GM20000 (cell line): ENCODE results near the gene ABCB4.
"Not testable (repeated sequence)": the region's sequence is repeated elsewhere in the genome, so short reads cannot be mapped to it uniquely, and the experiment has no call there.

Experiments
- DNase-seq: peaks from one replicate; pipeline ENCODE4 v3.0.0; 2012; ENCODE audit warnings: low spot score
- TF ChIP-seq, protein P1 (sequence below): IDR thresholded peaks from 2 replicates; pipeline ENCODE4 v1.5.1; 2012; ENCODE audit warnings: mild to moderate bottlenecking, control low read depth; ENCODE audit errors: extremely low read depth, missing control alignments

The ABCB4 gene

DNA sequence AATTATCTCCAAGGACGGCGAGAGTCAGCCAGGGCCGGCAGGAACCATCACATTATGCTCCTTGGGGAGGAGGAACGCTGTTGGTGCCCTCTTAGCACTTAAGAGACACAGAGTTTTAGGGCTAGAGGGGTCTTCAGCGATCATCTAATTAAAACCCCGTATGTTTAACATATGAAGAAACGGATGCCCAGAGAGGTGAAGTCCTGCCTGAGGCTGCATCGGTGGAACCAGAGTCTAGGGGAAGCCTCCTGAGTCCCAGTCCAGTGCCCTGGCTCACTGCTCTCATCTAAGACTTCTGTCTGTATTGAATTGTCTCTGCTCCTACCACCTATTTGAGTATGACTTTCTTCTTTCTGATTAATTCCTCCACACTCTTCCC, 688 bp upstream of the ABCB4 start:
- no peak for DNase-seq
- TF ChIP-seq, protein P1, sequence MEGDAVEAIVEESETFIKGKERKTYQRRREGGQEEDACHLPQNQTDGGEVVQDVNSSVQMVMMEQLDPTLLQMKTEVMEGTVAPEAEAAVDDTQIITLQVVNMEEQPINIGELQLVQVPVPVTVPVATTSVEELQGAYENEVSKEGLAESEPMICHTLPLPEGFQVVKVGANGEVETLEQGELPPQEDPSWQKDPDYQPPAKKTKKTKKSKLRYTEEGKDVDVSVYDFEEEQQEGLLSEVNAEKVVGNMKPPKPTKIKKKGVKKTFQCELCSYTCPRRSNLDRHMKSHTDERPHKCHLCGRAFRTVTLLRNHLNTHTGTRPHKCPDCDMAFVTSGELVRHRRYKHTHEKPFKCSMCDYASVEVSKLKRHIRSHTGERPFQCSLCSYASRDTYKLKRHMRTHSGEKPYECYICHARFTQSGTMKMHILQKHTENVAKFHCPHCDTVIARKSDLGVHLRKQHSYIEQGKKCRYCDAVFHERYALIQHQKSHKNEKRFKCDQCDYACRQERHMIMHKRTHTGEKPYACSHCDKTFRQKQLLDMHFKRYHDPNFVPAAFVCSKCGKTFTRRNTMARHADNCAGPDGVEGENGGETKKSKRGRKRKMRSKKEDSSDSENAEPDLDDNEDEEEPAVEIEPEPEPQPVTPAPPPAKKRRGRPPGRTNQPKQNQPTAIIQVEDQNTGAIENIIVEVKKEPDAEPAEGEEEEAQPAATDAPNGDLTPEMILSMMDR: no peak

DNA sequence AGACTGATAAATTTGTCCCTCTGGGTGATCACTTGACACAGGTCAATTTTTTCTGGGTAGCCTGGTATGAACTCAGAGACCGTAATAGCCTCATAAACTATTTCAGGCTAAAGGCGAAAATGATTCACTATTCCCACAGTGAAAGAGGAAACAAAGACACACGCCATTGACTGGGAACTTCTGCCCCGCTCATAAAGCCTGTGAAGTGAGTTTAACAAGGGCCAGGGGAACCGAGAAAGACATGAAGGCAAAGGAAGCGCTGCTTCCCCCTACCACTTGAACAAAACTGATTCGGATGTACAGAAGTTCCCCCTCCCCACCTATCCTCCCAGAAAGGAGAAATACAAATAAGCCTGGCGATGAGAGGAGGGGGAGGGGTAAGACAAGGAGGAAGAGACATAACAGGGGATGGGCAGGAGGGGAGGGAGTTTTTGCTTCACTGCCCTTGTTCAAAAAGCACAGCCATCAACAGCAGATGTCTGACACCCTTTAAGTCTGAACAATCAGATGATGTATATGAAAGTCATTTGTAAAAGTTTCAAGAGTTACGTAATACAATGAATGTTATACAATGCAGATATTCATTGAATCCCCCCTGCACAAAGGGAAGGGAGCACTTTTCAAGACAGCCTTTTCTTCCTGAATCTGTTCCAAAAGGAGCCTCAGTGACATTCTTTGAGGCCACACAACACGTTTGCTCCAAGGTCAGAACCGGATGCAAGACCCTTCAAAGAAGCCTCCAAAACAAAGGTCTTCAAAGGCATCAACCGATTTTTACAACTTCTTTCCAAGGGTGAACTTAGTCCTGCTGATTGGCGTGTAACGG, 734 bp downstream of the ABCB4 start:
- DNase-seq: peak; percentile 69
- TF ChIP-seq, protein P1: no peak

DNA sequence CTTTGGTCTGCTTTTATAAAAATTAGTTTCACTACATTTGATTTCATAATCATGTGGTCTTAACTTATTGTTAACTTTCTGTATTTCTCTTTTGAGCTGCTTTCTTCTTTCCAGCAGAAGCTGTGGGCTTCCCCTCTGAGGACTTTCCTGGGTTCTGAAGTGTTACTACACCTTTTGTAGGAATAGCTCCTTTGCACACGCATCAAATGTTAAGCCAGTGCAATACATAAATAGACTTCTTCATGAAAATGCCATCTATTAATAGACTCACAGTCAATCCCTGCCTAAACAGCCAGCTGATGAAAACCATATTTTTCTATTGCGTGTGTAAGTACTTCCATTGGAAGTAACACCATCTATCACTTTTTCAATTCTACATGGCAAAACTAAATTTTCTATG, 1.5 kb downstream of the ABCB4 start:
- TF ChIP-seq, protein P1: no peak
- no peak for DNase-seq

DNA sequence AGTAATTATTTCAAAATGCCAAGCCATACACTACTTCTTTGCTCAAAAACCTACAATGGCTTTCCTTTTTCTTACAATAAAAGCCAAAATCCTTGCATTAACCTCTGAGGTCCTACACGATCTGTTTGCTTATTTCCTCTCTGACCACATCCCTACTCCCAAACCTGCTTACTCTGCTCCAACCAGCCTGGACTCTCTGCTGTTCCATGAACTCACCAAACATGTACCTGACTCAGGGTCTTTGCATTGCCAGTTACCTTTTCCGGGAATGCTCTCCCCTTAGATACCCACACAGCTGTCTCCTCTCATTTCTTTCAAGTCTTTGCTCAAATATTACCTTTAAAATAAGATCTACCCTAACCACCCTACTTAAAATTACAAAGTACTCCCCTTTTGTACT, 2.3 kb downstream of the ABCB4 start:
- no peak for DNase-seq

DNA sequence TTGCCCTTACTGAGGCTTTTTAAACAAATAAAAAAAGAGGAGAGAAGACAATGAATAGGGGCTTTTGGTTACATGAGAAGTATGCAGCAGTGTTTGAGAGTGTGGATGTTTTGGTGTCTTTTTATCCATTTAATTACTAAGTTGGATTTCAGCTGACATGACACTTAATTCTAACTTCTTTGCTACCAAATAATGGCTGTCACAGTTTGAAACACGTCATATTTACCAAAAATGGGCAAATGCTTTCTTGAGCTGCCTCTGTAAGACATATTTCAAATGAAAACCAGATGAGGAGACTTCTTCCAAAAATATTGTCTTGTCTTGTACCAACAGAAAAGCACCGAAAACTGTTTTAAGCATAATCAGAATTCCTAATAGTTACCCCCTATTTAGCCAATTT, 4.0 kb downstream of the ABCB4 start:
- TF ChIP-seq, protein P1: no peak
- no peak for DNase-seq

More for the DNA sequence above, 2.3 kb downstream of the ABCB4 start:
- TF ChIP-seq, protein P1: no peak

DNA sequence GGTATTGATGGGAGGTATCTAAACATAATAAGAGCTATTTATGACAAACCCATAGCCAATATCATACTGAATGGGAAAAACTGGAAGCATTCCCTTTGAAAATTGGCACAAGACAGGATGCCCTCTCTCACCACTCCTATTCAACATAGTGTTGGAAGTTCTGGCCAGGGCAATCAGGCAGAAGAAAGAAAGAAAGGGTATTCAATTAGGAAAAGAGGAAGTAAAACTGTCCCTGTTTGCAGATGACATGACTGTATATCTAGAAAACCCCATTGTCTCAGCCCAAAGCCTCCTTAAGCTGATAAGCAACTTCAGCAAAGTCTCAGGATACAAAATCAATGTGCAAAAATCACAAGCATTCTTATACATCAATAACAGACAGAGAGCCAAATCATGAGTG, 6.3 kb downstream of the ABCB4 start:
- DNase-seq: not testable (repeated sequence)

DNA sequence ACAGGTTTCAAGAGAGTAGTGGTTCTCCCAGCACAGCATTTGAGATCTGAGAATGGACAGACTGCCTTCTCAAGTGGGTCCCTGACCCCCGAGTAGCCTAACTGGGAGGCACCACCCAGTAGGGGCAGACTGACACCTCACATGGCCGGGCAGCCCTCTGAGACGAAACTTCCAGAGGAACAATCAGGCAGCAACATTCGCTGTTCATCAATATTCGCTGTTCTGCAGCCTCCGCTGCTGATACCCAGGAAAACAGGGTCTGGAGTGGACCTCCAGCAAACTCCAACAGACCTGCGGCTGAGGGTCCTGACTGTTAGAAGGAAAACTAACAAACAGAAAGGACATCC, 10.0 kb downstream of the ABCB4 start:
- not testable (repeated sequence) for DNase-seq

DNA sequence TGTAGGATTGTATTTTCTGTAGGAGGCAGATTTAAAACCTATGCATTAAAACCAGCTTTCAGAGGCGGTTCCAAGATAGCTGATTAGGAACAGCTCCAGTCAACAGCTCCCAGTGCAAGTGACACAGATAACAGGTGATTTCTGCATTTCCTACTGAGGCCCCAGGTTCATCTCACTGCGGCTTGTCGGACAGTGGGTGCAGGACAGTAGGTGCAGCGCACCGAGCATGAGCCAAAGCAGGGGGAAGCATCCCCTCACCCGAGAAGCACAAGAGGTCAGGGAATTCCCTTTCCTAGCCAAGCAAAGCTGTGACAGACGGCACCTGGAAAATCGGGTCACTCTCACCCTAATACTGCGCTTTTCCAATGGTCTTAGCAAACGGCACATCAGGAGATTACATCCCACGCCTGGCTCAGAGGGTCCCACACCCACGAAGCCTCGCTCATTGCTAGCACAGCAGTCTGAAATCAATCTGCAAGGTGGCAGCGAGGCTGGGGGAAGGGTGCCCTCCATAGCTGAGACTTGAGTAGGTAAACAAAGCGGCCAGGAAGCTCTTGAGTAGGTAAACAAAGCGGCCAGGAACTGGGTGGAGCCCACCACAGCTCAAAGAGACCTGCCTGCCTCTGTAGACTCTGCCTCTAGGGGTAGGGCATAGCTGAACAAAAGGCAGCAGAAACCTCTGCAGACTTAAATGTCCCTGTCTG, 10.5 kb downstream of the ABCB4 start:
- not testable (repeated sequence) for DNase-seq

DNA sequence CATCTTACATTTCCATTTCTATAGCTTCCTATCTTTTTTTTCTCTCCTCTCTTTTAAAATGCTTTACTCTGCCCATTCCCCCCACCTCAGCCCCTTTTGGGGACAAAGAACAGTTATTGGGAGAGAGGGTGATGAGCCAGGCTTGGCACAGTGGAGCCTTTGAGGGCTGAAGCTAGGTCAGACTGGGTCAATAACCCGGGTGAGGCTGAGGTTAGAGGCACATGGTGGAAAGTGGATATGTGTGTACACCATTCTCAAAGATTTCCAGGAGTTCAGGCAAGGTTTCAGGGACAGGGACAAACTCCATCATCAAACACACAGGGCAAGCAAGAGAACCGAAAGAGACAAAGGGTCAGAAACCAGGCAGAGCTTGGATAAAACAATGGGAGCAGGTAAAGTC, 11.5 kb downstream of the ABCB4 start:
- DNase-seq: no peak
- TF ChIP-seq, protein P1: no peak

DNA sequence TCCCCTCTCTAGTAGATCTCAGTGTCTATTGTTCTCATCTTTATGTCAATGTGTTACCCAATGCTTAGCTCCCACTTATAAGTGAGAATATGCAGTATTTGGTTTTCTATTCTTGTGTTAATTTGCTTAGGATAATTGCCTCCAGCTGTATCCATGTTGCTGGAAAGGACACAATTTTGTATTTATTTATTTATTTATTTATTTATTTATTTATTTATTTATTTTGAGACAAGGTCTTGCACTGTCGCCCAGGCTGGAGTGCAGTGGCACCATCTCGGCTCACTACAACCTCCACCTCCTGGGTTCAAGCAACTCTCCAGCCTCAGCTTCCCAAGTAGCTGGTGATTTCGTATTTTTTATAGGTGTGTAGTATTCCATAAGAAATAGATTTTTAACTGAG, 15.0 kb downstream of the ABCB4 start:
- not testable (repeated sequence) for DNase-seq
